Measurements from ENCODE around the gene CD200. TPM values are rescaled to one million over a fixed set of nuclear protein-coding genes. Genes with fewer than 3 reads are reported as not detected.

CD200 gene
- total RNA-seq, 1 experiment from 2014 or later: 46.8 TPM

DNA sequence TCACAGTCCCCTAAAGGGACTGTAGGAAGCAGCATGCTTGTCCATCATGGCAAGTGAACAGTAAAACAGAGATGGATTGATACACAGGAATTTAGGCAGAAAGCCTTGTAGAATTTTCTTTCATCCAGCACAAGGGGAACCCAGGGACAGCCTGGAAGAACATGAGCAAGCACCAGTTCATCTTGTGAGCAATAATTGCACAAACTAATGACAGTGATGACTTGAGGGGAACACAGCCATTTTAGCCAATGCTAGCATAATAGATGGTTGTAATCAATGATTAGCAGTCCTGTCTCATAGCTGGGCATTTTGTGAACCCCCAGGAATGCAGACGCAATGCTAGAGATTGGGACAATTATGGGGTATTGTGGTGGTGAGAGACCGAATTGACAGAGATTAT is 6.7 kb downstream of the CD200 start:
- TF ChIP-seq ZBTB21 (CRISPR knock-in tag; IDR thresholded peaks at IDR 0.05; ENCODE audit: borderline replicate concordance) (no peak), JAZF1 (CRISPR knock-in tag; IDR thresholded peaks at IDR 0.05) (no peak), ZNF263 (CRISPR knock-in tag; IDR thresholded peaks at IDR 0.05; ENCODE audit: low read depth) (no peak), ZNF219 (CRISPR knock-in tag; IDR thresholded peaks at IDR 0.05; ENCODE audit: borderline replicate concordance) (no peak), MYBL2 (CRISPR knock-in tag; IDR thresholded peaks at IDR 0.05) (no peak), RORB (CRISPR knock-in tag; IDR thresholded peaks at IDR 0.05) (no peak), CBFB (CRISPR knock-in tag; IDR thresholded peaks at IDR 0.05; ENCODE audit: low read depth) (no peak), RELA (CRISPR knock-in tag; IDR thresholded peaks at IDR 0.05; ENCODE audit: borderline replicate concordance) (no peak), ZNF138 (CRISPR knock-in tag; conservative IDR thresholded peaks at IDR 0.05) (no peak)
- TF ChIP-seq, protein P1, sequence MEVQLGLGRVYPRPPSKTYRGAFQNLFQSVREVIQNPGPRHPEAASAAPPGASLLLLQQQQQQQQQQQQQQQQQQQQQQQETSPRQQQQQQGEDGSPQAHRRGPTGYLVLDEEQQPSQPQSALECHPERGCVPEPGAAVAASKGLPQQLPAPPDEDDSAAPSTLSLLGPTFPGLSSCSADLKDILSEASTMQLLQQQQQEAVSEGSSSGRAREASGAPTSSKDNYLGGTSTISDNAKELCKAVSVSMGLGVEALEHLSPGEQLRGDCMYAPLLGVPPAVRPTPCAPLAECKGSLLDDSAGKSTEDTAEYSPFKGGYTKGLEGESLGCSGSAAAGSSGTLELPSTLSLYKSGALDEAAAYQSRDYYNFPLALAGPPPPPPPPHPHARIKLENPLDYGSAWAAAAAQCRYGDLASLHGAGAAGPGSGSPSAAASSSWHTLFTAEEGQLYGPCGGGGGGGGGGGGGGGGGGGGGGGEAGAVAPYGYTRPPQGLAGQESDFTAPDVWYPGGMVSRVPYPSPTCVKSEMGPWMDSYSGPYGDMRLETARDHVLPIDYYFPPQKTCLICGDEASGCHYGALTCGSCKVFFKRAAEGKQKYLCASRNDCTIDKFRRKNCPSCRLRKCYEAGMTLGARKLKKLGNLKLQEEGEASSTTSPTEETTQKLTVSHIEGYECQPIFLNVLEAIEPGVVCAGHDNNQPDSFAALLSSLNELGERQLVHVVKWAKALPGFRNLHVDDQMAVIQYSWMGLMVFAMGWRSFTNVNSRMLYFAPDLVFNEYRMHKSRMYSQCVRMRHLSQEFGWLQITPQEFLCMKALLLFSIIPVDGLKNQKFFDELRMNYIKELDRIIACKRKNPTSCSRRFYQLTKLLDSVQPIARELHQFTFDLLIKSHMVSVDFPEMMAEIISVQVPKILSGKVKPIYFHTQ (CRISPR knock-in tag; IDR thresholded peaks at IDR 0.05): no peak
- TF ChIP-seq, protein P2, sequence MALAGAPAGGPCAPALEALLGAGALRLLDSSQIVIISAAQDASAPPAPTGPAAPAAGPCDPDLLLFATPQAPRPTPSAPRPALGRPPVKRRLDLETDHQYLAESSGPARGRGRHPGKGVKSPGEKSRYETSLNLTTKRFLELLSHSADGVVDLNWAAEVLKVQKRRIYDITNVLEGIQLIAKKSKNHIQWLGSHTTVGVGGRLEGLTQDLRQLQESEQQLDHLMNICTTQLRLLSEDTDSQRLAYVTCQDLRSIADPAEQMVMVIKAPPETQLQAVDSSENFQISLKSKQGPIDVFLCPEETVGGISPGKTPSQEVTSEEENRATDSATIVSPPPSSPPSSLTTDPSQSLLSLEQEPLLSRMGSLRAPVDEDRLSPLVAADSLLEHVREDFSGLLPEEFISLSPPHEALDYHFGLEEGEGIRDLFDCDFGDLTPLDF (CRISPR knock-in tag; IDR thresholded peaks at IDR 0.05): no peak
- TF ChIP-seq, protein P3, sequence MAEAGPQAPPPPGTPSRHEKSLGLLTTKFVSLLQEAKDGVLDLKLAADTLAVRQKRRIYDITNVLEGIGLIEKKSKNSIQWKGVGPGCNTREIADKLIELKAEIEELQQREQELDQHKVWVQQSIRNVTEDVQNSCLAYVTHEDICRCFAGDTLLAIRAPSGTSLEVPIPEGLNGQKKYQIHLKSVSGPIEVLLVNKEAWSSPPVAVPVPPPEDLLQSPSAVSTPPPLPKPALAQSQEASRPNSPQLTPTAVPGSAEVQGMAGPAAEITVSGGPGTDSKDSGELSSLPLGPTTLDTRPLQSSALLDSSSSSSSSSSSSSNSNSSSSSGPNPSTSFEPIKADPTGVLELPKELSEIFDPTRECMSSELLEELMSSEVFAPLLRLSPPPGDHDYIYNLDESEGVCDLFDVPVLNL (CRISPR knock-in tag; IDR thresholded peaks at IDR 0.05; ENCODE audit: borderline replicate concordance, low read depth): no peak
- TF ChIP-seq, protein P4, sequence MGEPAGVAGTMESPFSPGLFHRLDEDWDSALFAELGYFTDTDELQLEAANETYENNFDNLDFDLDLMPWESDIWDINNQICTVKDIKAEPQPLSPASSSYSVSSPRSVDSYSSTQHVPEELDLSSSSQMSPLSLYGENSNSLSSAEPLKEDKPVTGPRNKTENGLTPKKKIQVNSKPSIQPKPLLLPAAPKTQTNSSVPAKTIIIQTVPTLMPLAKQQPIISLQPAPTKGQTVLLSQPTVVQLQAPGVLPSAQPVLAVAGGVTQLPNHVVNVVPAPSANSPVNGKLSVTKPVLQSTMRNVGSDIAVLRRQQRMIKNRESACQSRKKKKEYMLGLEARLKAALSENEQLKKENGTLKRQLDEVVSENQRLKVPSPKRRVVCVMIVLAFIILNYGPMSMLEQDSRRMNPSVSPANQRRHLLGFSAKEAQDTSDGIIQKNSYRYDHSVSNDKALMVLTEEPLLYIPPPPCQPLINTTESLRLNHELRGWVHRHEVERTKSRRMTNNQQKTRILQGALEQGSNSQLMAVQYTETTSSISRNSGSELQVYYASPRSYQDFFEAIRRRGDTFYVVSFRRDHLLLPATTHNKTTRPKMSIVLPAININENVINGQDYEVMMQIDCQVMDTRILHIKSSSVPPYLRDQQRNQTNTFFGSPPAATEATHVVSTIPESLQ (CRISPR knock-in tag; IDR thresholded peaks at IDR 0.05): no peak
- TF ChIP-seq, protein P5, sequence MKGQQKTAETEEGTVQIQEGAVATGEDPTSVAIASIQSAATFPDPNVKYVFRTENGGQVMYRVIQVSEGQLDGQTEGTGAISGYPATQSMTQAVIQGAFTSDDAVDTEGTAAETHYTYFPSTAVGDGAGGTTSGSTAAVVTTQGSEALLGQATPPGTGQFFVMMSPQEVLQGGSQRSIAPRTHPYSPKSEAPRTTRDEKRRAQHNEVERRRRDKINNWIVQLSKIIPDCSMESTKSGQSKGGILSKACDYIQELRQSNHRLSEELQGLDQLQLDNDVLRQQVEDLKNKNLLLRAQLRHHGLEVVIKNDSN (CRISPR knock-in tag; IDR thresholded peaks at IDR 0.05): no peak
- TF ChIP-seq, protein P6, sequence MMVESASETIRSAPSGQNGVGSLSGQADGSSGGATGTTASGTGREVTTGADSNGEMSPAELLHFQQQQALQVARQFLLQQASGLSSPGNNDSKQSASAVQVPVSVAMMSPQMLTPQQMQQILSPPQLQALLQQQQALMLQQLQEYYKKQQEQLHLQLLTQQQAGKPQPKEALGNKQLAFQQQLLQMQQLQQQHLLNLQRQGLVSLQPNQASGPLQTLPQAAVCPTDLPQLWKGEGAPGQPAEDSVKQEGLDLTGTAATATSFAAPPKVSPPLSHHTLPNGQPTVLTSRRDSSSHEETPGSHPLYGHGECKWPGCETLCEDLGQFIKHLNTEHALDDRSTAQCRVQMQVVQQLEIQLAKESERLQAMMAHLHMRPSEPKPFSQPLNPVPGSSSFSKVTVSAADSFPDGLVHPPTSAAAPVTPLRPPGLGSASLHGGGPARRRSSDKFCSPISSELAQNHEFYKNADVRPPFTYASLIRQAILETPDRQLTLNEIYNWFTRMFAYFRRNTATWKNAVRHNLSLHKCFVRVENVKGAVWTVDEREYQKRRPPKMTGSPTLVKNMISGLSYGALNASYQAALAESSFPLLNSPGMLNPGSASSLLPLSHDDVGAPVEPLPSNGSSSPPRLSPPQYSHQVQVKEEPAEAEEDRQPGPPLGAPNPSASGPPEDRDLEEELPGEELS (CRISPR knock-in tag; IDR thresholded peaks at IDR 0.05): no peak
- TF ChIP-seq, protein P7, sequence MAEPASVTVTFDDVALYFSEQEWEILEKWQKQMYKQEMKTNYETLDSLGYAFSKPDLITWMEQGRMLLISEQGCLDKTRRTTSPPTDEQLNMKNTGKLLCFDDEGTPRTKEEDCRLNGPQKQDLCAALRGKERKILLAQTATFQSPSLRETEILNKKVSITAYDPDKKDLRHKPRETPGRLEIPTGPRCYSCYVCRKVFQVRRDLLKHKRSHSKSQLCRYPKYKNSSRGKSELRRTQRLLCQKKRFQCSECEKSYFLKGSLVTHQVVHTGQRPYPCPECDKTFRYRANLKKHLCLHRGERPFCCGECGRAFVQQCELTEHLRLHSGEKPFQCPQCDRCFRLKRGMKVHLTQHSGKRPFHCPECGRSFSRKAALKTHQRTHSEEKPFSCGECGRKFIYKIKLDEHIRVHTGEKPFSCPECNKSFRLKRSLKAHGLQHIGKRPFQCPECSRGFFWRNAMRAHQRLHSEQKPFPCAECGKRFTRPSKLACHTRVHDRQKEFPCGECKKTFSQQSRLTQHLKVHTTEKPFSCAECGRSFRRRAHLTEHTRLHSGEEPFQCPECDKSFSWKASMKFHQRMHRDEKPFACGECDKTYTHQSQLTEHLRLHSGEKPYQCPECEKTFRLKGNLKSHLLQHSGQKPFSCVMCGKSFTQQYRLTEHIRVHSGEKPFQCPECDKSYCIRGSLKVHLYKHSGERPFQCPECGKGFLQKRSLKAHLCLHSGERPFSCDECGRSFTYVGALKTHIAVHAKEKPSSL (CRISPR knock-in tag; conservative IDR thresholded peaks at IDR 0.05): no peak
- TF ChIP-seq, protein P8, sequence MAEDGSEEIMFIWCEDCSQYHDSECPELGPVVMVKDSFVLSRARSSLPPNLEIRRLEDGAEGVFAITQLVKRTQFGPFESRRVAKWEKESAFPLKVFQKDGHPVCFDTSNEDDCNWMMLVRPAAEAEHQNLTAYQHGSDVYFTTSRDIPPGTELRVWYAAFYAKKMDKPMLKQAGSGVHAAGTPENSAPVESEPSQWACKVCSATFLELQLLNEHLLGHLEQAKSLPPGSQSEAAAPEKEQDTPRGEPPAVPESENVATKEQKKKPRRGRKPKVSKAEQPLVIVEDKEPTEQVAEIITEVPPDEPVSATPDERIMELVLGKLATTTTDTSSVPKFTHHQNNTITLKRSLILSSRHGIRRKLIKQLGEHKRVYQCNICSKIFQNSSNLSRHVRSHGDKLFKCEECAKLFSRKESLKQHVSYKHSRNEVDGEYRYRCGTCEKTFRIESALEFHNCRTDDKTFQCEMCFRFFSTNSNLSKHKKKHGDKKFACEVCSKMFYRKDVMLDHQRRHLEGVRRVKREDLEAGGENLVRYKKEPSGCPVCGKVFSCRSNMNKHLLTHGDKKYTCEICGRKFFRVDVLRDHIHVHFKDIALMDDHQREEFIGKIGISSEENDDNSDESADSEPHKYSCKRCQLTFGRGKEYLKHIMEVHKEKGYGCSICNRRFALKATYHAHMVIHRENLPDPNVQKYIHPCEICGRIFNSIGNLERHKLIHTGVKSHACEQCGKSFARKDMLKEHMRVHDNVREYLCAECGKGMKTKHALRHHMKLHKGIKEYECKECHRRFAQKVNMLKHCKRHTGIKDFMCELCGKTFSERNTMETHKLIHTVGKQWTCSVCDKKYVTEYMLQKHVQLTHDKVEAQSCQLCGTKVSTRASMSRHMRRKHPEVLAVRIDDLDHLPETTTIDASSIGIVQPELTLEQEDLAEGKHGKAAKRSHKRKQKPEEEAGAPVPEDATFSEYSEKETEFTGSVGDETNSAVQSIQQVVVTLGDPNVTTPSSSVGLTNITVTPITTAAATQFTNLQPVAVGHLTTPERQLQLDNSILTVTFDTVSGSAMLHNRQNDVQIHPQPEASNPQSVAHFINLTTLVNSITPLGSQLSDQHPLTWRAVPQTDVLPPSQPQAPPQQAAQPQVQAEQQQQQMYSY (CRISPR knock-in tag; IDR thresholded peaks at IDR 0.05): no peak
- DNase-seq (ENCODE audit: low spot score) (no peak), ATAC-seq (no peak)
- Mint-ChIP-seq H3K27me3 (ENCODE audit: low read depth) (no peaks in the 10 kb centered on the region), H3K4me3 (no peak overlapping the region; the same call in 1 of the 2 replicates), H3K36me3 (peaks cover 54% of the 10 kb centered on the region), H3K9me3 (peaks cover 6% of the 10 kb centered on the region), H3K27ac (peak overlapping the region; percentile 79), H3K4me1 (peaks cover 73% of the 10 kb centered on the region)
- CTCF ChIA-PET: no interaction called here
- POLR2A ChIA-PET: no interaction called here

All from WTC11 (cell line).